Astrocyte (in vitro differentiated cells and primary cell): Measurements from ENCODE around the gene PRSS22.

Source experiments
- EZH2 ChIP-seq: IDR thresholded peaks from 2 replicates; pipeline ENCODE4 v1.6.1; 2012; ENCODE audit warnings: mild to moderate bottlenecking, low read length, inconsistent platforms; ENCODE audit not compliant: insufficient read depth
- TF ChIP-seq, protein P1 (sequence below): IDR thresholded peaks from 2 replicates; pipeline ENCODE4 v1.5.1; 2011; ENCODE audit warnings: low read depth, mild to moderate bottlenecking, inconsistent platforms, low read length, moderate library complexity; ENCODE audit not compliant: insufficient read depth

DNA sequence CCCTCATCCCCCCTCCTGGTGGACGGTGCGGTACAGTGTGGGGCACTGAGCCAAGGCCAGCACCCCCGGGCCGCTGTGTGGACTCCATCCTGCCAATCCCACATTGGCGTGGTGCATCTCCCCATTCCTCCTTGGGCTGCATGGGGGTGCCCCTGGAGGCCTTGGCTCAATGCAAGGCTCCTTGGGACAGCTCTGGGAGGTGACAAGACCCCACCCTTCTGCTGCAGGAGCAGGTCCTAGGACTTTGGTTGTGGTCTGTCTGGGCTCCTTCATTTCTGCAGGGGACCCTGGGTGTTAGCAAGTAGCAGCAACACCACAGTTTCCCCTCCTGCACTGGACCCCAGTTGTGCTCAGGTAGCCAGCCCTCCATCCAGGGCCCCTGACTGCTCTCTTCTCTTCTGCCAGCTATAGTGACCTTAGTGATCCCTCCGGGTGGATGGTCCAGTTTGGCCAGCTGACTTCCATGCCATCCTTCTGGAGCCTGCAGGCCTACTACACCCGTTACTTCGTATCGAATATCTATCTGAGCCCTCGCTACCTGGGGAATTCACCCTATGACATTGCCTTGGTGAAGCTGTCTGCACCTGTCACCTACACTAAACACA lies 39.6 kb downstream of the PRSS22 start:
- TF ChIP-seq, protein P1, sequence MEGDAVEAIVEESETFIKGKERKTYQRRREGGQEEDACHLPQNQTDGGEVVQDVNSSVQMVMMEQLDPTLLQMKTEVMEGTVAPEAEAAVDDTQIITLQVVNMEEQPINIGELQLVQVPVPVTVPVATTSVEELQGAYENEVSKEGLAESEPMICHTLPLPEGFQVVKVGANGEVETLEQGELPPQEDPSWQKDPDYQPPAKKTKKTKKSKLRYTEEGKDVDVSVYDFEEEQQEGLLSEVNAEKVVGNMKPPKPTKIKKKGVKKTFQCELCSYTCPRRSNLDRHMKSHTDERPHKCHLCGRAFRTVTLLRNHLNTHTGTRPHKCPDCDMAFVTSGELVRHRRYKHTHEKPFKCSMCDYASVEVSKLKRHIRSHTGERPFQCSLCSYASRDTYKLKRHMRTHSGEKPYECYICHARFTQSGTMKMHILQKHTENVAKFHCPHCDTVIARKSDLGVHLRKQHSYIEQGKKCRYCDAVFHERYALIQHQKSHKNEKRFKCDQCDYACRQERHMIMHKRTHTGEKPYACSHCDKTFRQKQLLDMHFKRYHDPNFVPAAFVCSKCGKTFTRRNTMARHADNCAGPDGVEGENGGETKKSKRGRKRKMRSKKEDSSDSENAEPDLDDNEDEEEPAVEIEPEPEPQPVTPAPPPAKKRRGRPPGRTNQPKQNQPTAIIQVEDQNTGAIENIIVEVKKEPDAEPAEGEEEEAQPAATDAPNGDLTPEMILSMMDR = no peak
- TF ChIP-seq EZH2 = no peak
